GM23338 (cell line): ENCODE results near the gene CSPG5.

Experiments used
- CREB1 ChIP-seq: fragments of 250-450 bp; sonication (Bioruptor Pico); IDR thresholded peaks from 2 replicates; pipeline ENCODE4 v1.5.0; 2020; ENCODE audit warnings: low read depth, mild to moderate bottlenecking, moderate library complexity
- CTCF ChIP-seq, 2 experiments: fragments of 200-600 bp in 1 of 2; sonication (generic) in 1 of 2; conservative IDR thresholded peaks; 2 replicates each; pipeline versions ENCODE4 v1.5.1 to v1.6.1; 2016 to 2017; ENCODE audit warnings: antibody characterized with exemption in 2 of 2, low read depth in 2 of 2, mild to moderate bottlenecking in 2 of 2, moderate library complexity in 1 of 2
- EZH2 ChIP-seq: fragments of 200-600 bp; sonication (generic); IDR thresholded peaks from one replicate; pipeline ENCODE4 v1.8.0; 2017; ENCODE audit warnings: antibody characterized with exemption, mild to moderate bottlenecking, low read depth; ENCODE audit not compliant: unreplicated experiment
- EZH2phosphoT487 ChIP-seq: fragments of 200-600 bp; sonication (generic); IDR thresholded peaks from one replicate; pipeline ENCODE4 v1.8.1; 2018; ENCODE audit warnings: antibody characterized with exemption; ENCODE audit not compliant: unreplicated experiment
- POLR2AphosphoS5 ChIP-seq: IDR thresholded peaks from 2 replicates; pipeline ENCODE4 v1.6.1; 2016; ENCODE audit warnings: antibody characterized with exemption, low read depth
- TF ChIP-seq, protein P1 (sequence below): IDR thresholded peaks from 2 replicates; pipeline ENCODE4 v1.6.1; 2016; ENCODE audit warnings: antibody characterized with exemption
- TF ChIP-seq, protein P2 (sequence below): IDR thresholded peaks from one replicate; pipeline ENCODE4 v1.6.1; 2018; ENCODE audit warnings: antibody characterized with exemption; ENCODE audit not compliant: unreplicated experiment

DNA sequence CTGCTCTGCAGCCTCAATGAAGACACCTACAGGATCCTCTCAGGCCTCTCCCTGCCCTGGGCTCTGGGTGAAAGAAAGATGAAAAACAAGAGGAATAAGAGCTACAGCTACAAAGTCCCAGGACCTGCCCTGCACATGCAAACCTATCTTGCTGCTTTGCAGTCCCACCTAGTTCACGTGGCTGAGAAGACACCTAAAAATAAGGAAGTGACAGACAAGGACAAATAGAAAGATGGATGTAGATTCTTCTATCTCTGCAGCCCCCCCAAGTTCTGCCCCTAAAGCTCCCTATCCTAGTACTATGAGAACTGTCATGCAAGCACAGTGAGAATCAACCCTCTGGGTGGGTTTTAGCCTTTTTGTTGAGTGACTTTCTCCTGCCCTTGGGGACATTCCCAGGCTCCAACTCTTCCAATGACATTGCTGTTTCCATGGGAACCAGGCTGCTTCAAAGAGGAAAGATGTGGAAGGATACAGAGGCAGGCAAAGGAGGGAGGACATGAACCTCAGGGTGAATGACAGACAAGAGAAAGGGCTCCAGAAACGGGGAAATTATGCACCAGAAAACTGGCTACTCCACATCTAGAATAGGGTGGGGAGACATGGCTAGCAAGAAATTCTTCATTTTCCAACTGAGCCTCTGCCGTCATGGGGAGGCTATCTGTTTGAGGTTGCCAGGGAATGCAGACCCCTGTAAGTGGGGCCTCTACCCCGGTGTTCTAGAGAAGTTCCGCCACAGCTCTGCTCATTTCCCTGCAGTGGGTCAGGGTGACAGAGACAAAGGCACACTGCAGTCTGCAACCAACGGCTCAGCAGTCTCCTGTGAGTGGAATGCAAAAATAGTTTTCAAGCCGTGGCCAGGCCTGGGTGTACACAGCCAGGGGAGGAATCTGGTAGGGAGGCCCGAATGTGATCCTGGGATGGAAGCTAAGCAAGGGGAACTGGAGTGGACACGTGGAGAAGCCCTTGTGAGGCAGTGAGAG, 5.2 kb downstream of the CSPG5 start:
- TF ChIP-seq CTCF (conservative IDR thresholded peaks at IDR 0.05; ENCODE audit: low read depth in 2 of 2) (no peak), POLR2AphosphoS5 (no peak), CREB1 (CRISPR knock-in tag) (no peak), EZH2phosphoT487 (no peak), EZH2 (no peak)
- TF ChIP-seq, protein P1, sequence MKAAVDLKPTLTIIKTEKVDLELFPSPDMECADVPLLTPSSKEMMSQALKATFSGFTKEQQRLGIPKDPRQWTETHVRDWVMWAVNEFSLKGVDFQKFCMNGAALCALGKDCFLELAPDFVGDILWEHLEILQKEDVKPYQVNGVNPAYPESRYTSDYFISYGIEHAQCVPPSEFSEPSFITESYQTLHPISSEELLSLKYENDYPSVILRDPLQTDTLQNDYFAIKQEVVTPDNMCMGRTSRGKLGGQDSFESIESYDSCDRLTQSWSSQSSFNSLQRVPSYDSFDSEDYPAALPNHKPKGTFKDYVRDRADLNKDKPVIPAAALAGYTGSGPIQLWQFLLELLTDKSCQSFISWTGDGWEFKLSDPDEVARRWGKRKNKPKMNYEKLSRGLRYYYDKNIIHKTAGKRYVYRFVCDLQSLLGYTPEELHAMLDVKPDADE, result no peak
- TF ChIP-seq, protein P2, sequence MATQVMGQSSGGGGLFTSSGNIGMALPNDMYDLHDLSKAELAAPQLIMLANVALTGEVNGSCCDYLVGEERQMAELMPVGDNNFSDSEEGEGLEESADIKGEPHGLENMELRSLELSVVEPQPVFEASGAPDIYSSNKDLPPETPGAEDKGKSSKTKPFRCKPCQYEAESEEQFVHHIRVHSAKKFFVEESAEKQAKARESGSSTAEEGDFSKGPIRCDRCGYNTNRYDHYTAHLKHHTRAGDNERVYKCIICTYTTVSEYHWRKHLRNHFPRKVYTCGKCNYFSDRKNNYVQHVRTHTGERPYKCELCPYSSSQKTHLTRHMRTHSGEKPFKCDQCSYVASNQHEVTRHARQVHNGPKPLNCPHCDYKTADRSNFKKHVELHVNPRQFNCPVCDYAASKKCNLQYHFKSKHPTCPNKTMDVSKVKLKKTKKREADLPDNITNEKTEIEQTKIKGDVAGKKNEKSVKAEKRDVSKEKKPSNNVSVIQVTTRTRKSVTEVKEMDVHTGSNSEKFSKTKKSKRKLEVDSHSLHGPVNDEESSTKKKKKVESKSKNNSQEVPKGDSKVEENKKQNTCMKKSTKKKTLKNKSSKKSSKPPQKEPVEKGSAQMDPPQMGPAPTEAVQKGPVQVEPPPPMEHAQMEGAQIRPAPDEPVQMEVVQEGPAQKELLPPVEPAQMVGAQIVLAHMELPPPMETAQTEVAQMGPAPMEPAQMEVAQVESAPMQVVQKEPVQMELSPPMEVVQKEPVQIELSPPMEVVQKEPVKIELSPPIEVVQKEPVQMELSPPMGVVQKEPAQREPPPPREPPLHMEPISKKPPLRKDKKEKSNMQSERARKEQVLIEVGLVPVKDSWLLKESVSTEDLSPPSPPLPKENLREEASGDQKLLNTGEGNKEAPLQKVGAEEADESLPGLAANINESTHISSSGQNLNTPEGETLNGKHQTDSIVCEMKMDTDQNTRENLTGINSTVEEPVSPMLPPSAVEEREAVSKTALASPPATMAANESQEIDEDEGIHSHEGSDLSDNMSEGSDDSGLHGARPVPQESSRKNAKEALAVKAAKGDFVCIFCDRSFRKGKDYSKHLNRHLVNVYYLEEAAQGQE, result no peak
